ENCODE results near the gene ACP2.
"Not testable (repeated sequence)": the region's sequence is repeated elsewhere in the genome, so short reads cannot be mapped to it uniquely, and the experiment has no call there.

The ACP2 gene

GRCh38 chr11:47204637-47204989, 44.0 kb downstream of the ACP2 start:
- H3K79me2 ChIP-seq (ENCODE audit: low read length), result no peaks in the 10 kb centered on the region
- TF ChIP-seq CTCF (IDR thresholded peaks at IDR 0.05; ENCODE audit: low read depth, low read length), result no peak
- no peak for TF ChIP-seq EZH2phosphoT487 (IDR thresholded peaks at IDR 0.05; ENCODE audit: low read depth)
- H3K27ac ChIP-seq (ENCODE audit: low read length), result no peak overlapping the region
- H3K9me3 ChIP-seq (ENCODE audit: insufficient read depth, low read length), result no peaks in the 10 kb centered on the region
- no peaks in the 10 kb centered on the region for H3K4me1 ChIP-seq (ENCODE audit: low read length)
- H3K9ac ChIP-seq (ENCODE audit: low read length), result no peak overlapping the region
- H2AFZ ChIP-seq (ENCODE audit: low read depth, low read length), result no peak overlapping the region
- no peak overlapping the region for H3K4me3 ChIP-seq (ENCODE audit: low read length)
- no peaks in the 10 kb centered on the region for H4K20me1 ChIP-seq (ENCODE audit: insufficient read depth, low read length)
- H3K27me3 ChIP-seq (ENCODE audit: low read depth, low read length), result peaks cover 4% of the 10 kb centered on the region; the same call in 1 of the 2 replicates
- H3K4me2 ChIP-seq (ENCODE audit: low read length), result no peak overlapping the region
- H3K36me3 ChIP-seq (replicated peaks; ENCODE audit: low read depth, low read length), result no peaks in the 10 kb centered on the region

GRCh38 chr11:47202576-47202975, 46.0 kb downstream of the ACP2 start:
- peaks cover 4% of the 10 kb centered on the region; the same call in 1 of the 2 replicates for H3K27me3 ChIP-seq (ENCODE audit: low read depth, low read length)
- no peaks in the 10 kb centered on the region for H3K4me1 ChIP-seq (ENCODE audit: low read length)
- no peak overlapping the region; the same call in 1 of the 2 replicates for H2AFZ ChIP-seq (ENCODE audit: low read depth, low read length)
- H3K27ac ChIP-seq (ENCODE audit: low read length), result no peak overlapping the region
- H3K36me3 ChIP-seq (replicated peaks; ENCODE audit: low read depth, low read length), result no peaks in the 10 kb centered on the region
- H4K20me1 ChIP-seq (ENCODE audit: insufficient read depth, low read length), result no peaks in the 10 kb centered on the region
- no peak overlapping the region for H3K4me3 ChIP-seq (ENCODE audit: low read length)
- TF ChIP-seq CTCF (IDR thresholded peaks at IDR 0.05; ENCODE audit: low read depth, low read length) (no peak), EZH2phosphoT487 (IDR thresholded peaks at IDR 0.05; ENCODE audit: low read depth) (no peak)
- no peaks in the 10 kb centered on the region for H3K79me2 ChIP-seq (ENCODE audit: low read length)
- H3K4me2 ChIP-seq (ENCODE audit: low read length), result no peak overlapping the region
- H3K9me3 ChIP-seq (ENCODE audit: insufficient read depth, low read length), result no peaks in the 10 kb centered on the region
- no peak overlapping the region for H3K9ac ChIP-seq (ENCODE audit: low read length)

GRCh38 chr11:47201015-47201414, 47.6 kb downstream of the ACP2 start:
- Histone ChIP-seq H3K27me3 (ENCODE audit: low read depth, low read length) (peaks cover 4% of the 10 kb centered on the region; the same call in 1 of the 2 replicates), H3K27ac (ENCODE audit: low read length) (no peak overlapping the region), H3K4me2 (ENCODE audit: low read length) (no peak overlapping the region), H3K36me3 (replicated peaks; ENCODE audit: low read depth, low read length) (no peaks in the 10 kb centered on the region), H3K79me2 (ENCODE audit: low read length) (no peaks in the 10 kb centered on the region), H3K9me3 (ENCODE audit: insufficient read depth, low read length) (no peaks in the 10 kb centered on the region), H4K20me1 (ENCODE audit: insufficient read depth, low read length) (no peaks in the 10 kb centered on the region), H3K4me3 (ENCODE audit: low read length) (no peak overlapping the region), H2AFZ (ENCODE audit: low read depth, low read length) (no peak overlapping the region), H3K9ac (ENCODE audit: low read length) (no peak overlapping the region), H3K4me1 (ENCODE audit: low read length) (no peaks in the 10 kb centered on the region)
- TF ChIP-seq EZH2phosphoT487 (IDR thresholded peaks at IDR 0.05; ENCODE audit: low read depth), result no peak
- TF ChIP-seq CTCF (IDR thresholded peaks at IDR 0.05; ENCODE audit: low read depth, low read length), result no peak

GRCh38 chr11:47198161-47198560, 50.5 kb downstream of the ACP2 start:
- H3K4me1 ChIP-seq (ENCODE audit: low read length); H2AFZ ChIP-seq (ENCODE audit: low read depth, low read length); H3K9me3 ChIP-seq (ENCODE audit: insufficient read depth, low read length); H4K20me1 ChIP-seq (ENCODE audit: insufficient read depth, low read length); H3K4me2 ChIP-seq (ENCODE audit: low read length); H3K27ac ChIP-seq (ENCODE audit: low read length); H3K36me3 ChIP-seq (replicated peaks; ENCODE audit: low read depth, low read length); H3K27me3 ChIP-seq (ENCODE audit: low read depth, low read length); H3K9ac ChIP-seq (ENCODE audit: low read length); H3K79me2 ChIP-seq (ENCODE audit: low read length); H3K4me3 ChIP-seq (ENCODE audit: low read length): not testable (repeated sequence)

- no peaks in the 10 kb centered on the region for H3K9me3 ChIP-seq (ENCODE audit: insufficient read depth, low read length)
- no peaks in the 10 kb centered on the region for H3K27me3 ChIP-seq (ENCODE audit: low read depth, low read length)
- H3K4me2 ChIP-seq (ENCODE audit: low read length), result no peak overlapping the region
- H3K27ac ChIP-seq (ENCODE audit: low read length), result no peak overlapping the region
- H3K9ac ChIP-seq (ENCODE audit: low read length), result no peak overlapping the region
- H3K36me3 ChIP-seq (replicated peaks; ENCODE audit: low read depth, low read length), result no peaks in the 10 kb centered on the region
- H3K4me3 ChIP-seq (ENCODE audit: low read length), result no peak overlapping the region
- no peaks in the 10 kb centered on the region for H3K4me1 ChIP-seq (ENCODE audit: low read length)
- H2AFZ ChIP-seq (ENCODE audit: low read depth, low read length), result no peak overlapping the region
- no peak for TF ChIP-seq CTCF (IDR thresholded peaks at IDR 0.05; ENCODE audit: low read depth, low read length)
- TF ChIP-seq EZH2phosphoT487 (IDR thresholded peaks at IDR 0.05; ENCODE audit: low read depth), result no peak
- no peaks in the 10 kb centered on the region for H3K79me2 ChIP-seq (ENCODE audit: low read length)
- no peaks in the 10 kb centered on the region for H4K20me1 ChIP-seq (ENCODE audit: insufficient read depth, low read length)
These were observed 56.5 kb downstream of the ACP2 start for GRCh38 chr11:47192111-47192510.

- H3K9me3 ChIP-seq (ENCODE audit: insufficient read depth, low read length), result not testable (repeated sequence)
These were observed 57.5 kb downstream of the ACP2 start for GRCh38 chr11:47191137-47191536.

More at GRCh38 chr11:47191137-47191536, 57.5 kb downstream of the ACP2 start:
- H4K20me1 ChIP-seq (ENCODE audit: insufficient read depth, low read length); H3K79me2 ChIP-seq (ENCODE audit: low read length); H3K9ac ChIP-seq (ENCODE audit: low read length); H3K4me2 ChIP-seq (ENCODE audit: low read length); H3K4me1 ChIP-seq (ENCODE audit: low read length); H3K27ac ChIP-seq (ENCODE audit: low read length); H3K36me3 ChIP-seq (replicated peaks; ENCODE audit: low read depth, low read length); H3K27me3 ChIP-seq (ENCODE audit: low read depth, low read length); H2AFZ ChIP-seq (ENCODE audit: low read depth, low read length); H3K4me3 ChIP-seq (ENCODE audit: low read length): not testable (repeated sequence)

All from OCI-LY3 (cell line).